Effector CD8-positive, alpha-beta T cell (primary cell): ENCODE data around the gene HEPHL1.

Source experiments
- DNase-seq: peaks from one replicate; lab custom pipeline; 2025; lab: John Stamatoyannopoulos, UW

The HEPHL1 gene

GRCh38 chr11:94024547-94024946 lies 3.4 kb downstream of the HEPHL1 start:
- no peak for DNase-seq

- DNase-seq = no peak
These were observed 4.7 kb downstream of the HEPHL1 start for GRCh38 chr11:94025690-94026394.

DNA sequence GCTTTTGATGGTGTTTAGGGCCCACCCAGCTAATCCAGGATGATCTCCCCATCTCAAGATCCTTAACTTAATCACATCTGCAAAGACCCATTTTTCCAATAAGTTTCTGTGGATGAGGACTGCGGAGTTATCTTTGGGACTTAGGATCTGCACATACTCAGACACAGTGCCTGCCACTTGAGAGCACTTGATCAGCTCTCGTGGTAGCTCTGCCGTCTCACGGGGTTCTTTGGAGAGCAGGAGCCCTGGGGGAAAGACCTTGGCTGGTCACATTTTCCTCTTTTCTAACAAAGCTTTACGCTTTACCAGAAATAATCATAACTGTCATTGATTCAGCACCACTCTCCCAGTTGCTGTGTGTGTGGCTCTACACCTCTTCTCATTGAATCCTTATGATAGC lies 6.1 kb downstream of the HEPHL1 start:
- no peak for DNase-seq

GRCh38 chr11:94028436-94028835 lies 7.3 kb downstream of the HEPHL1 start:
- no peak for DNase-seq

DNA sequence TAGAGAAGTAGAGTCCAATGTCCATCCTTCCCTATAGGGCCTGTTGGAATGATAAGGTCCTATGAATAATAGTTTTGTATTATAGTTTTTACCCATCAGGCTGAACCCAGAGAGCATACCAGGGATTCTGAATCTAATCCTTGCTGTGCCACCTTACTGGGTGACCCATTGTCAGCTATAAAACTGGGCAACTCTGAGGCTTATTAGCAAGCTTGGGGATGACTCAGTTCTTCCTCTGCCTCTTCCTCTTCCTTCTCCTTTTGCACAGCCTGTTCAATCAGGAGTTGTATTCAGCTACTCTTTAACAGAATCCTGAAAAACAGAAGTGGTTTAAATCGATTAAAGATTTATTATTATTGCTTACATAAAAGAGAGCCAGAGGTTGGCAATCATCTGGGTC lies 8.9 kb downstream of the HEPHL1 start:
- DNase-seq = no peak

DNA sequence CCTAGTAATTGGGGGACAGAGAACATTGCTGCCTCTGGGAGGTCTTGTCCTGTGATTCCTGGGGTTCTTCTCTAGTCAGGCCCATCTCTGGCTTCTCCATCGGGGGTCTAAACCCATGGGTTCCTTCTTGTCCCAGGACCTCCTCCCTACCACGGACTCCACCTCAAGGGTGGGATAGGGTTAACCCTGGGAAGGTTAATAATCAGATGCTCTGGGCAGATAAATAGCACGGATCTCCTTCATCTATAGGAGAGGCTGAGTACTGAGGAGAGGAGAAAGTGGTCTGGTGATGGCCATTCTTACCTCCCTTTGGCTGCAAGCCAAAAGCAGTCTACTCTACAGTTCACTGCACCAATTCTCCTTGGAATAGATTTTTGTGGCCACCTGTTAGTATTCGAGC lies 10.5 kb downstream of the HEPHL1 start:
- DNase-seq = no peak

DNA sequence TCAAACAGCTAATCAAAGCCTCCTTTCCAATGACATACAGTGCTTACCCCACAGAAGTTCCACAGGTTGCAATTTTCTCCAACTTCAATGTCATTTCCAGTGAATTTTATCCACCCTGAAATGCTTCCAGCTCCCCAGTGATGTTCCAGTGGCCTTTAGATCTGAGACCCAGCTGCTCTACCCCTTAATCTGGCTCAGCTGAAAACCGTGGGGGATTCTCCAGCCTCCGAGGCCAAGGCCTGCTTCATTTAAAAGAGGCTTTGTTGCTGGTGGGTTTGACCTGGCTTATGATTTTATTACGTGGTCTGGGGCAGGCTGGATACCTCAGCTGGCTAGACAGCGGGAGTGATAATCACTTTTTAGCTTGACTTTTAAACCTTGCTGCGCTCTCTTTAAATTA lies 10.9 kb downstream of the HEPHL1 start:
- no peak for DNase-seq

GRCh38 chr11:94032725-94033124 lies 11.6 kb downstream of the HEPHL1 start:
- no peak for DNase-seq

DNA sequence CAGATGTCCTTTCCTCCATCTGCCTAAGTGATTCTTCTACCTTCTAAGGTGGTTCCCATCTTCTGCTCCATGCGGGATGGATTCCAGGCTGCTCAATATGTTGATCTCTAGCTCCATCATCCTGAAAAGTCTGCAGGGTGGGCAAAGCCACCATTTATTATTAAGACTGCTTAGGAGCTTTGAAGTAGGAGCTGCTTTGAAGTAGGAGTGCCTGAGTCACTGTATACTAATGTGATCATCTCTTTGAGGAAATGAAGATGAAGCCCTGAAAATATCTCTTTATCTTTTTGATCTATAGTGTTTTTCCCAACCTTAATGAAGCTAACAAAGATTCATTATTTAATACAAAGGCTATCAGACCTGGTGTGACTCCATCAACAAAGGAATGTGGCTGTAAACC lies 13.1 kb downstream of the HEPHL1 start:
- DNase-seq = no peak

- no peak for DNase-seq
These were observed 14.9 kb downstream of the HEPHL1 start for GRCh38 chr11:94036096-94036495.

GRCh38 chr11:94043241-94043640 lies 22.1 kb downstream of the HEPHL1 start:
- no peak for DNase-seq

DNA sequence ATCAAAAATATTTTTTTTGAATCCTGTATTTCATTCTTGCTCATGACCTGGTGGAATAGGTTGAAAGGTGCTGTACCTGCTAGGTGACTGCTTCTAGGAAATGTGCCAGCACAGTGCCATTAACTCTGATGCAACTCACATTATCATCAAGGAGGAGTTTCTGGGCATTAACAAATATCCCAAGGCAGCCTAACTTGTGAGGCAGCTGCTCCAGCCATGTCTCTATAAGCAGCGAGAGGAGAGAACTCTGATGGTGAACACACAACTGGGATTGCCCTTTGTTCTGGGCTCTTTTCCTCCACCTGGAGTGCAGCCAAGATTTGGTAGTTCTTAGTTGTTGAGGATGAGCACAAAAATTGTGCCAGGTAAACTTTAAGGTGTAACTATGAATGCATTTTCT lies 25.6 kb downstream of the HEPHL1 start:
- no peak for DNase-seq

DNA sequence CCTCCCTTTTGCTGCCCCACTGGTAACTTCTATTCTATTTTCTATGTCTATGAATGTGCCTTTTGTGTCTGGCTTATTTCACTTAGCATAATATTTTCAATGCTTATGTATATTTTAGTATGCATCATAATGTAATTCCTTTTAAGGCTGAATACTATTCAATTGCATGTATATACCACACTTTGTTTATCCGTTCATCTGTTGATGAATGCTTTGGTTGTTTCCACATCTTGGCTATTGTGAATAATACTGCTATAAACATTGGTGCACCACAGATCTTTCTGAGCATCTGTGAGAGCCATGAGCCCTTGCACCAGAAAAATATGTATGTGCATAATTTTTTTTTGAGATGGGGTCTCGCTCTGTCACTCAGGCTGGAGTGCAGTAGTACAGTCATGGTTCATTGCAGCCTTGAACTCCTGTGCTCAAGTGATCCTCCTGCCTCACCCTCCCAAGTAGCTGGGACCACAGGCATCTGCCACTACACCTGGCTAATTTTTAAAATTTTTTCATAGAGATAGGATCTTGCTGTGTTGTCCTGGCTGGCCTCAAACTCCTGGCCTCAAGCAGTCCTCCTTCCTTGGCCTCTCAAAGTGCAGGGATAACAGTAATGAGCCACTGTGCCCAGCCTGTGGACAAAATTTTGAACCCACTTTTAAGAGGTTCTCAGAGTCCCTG lies 27.0 kb downstream of the HEPHL1 start:
- DNase-seq = no peak

GRCh38 chr11:94049351-94049750 lies 28.2 kb downstream of the HEPHL1 start:
- no peak for DNase-seq

DNA sequence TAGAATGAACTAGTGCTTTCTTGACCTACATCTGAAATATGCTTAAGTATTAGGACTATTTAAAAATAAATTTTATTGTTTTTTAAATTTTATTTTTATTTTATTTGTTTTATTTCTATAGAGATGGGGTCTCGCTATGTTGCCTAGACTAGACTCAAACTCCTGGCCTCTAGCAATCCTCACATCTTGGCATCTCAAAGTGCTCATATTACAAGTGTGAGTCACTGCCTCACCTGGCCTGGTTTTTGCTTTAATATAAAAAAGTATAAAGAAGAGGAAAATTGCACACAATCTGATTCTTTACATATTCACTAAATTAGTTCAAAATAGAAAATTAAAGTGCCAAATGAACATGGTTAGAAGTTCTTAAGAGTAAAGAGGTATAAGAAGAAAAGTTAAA lies 37.5 kb downstream of the HEPHL1 start:
- no peak for DNase-seq

GRCh38 chr11:94059065-94059464 lies 37.9 kb downstream of the HEPHL1 start:
- no peak for DNase-seq

DNA sequence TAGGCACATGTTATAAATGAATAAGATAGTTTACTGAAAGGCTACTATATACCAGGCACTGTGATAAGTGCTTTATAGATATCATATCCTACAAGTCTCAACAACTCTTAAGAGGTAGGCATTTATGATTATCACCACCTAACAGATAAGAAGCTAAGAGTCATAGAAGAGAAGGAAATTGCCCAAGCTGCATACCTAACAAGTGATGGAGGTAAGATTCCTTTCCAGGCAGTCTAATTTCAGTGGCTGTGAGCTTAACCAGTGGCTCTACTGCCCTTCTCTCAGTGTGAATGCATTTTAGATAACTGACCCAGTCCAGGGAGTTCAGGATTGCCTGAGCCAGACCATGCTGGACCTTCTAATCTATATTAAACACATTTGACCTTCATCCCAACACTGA lies 39.2 kb downstream of the HEPHL1 start:
- no peak for DNase-seq

- DNase-seq = no peak
These were observed 41.2 kb downstream of the HEPHL1 start for GRCh38 chr11:94062360-94062759.

DNA sequence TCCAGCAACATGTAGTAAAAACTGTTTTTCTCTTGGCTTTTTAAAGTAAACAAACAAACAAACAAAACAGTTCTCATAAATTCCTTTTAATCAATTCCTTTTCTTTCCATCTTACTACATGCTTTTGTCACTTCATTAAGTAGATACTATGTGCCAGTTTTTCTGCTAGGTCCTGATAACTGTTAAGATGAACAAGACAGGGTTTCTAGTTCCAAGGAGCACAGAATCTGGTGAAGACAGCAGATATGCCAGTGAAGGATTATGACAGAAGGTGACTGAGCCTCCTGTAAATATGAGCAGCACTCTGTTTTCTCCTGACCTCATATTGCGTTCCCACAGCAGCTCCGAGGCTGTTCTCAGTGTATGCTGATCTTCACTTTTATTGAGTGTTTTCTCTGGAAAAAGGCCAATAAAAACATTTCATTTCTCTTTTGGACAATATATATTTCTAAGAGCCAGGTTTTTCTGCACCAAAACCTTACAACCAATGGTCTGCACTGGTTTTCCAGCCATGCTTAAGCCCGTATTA lies 45.8 kb downstream of the HEPHL1 start:
- no peak for DNase-seq

GRCh38 chr11:94068764-94069163 lies 47.6 kb downstream of the HEPHL1 start:
- no peak for DNase-seq

- DNase-seq = no peak
These were observed 56.6 kb downstream of the HEPHL1 start for GRCh38 chr11:94077552-94078293.

- DNase-seq = no peak
These were observed 63.0 kb downstream of the HEPHL1 start for GRCh38 chr11:94084164-94084563.

DNA sequence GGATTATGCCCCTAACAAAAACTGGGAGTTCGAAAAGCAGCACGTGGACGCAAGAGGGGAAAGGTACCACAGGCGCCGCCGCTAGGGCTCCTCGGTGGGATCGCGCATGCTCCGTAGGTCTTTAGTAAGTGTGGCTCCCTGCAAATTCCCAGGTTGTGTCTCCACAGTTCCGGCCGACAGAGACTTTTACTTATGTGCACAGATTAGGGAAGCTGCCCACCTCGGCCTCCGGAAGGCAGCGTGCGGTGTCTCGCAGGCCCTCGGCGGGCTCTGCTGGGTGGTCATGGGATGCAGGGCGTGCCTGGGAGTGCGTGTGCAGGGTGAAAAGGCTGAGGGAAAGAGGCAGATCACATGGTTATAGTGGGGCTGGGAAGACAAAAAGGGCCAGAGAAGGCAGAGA lies 67.8 kb downstream of the HEPHL1 start:
- no peak for DNase-seq
